GM12873 (cell line): ENCODE data around the gene PSRC1.

Experiments
- TF ChIP-seq, protein P1 (sequence below): IDR thresholded peaks from 2 replicates; pipeline ENCODE4 v1.5.1; 2012; ENCODE audit warnings: low read depth, mild to moderate bottlenecking, moderate library complexity, low read length, control low read depth; ENCODE audit not compliant: insufficient read depth; ENCODE audit errors: missing control alignments

Gene PSRC1

DNA sequence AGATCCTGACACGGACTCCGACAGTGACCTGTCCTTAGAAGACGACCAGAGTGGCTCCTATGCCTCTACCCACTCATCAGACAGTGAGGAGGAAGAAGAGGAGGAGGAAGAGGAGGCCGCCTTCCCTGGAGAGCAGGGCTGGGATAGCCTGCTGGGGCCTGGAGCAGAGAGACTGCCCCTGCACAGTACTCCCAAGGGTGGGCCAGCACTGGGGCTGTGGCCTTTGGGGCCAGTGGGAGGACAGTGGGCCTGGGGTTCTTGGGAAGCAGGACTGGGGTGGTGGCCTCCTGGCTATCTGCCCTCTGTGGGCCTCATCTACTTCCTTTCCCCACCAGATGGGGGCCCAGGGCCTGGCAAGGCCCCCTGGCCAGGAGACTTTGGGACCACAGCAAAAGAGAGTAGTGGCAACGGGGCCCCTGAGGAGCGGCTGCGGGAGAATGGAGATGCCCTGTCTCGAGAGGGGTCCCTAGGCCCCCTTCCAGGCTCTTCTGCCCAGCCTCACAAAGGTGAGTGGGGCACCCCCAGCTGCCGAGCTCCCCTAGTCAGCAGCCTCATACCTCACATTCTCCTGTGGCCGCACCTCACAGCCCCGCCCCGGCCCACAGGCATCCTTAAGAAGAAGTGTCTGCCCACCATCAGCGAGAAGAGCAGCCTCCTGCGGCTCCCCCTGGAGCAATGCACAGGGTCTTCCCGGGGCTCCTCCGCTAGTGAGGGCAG is 10.0 kb downstream of the PSRC1 start:
- TF ChIP-seq, protein P1, sequence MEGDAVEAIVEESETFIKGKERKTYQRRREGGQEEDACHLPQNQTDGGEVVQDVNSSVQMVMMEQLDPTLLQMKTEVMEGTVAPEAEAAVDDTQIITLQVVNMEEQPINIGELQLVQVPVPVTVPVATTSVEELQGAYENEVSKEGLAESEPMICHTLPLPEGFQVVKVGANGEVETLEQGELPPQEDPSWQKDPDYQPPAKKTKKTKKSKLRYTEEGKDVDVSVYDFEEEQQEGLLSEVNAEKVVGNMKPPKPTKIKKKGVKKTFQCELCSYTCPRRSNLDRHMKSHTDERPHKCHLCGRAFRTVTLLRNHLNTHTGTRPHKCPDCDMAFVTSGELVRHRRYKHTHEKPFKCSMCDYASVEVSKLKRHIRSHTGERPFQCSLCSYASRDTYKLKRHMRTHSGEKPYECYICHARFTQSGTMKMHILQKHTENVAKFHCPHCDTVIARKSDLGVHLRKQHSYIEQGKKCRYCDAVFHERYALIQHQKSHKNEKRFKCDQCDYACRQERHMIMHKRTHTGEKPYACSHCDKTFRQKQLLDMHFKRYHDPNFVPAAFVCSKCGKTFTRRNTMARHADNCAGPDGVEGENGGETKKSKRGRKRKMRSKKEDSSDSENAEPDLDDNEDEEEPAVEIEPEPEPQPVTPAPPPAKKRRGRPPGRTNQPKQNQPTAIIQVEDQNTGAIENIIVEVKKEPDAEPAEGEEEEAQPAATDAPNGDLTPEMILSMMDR, result no peak

DNA sequence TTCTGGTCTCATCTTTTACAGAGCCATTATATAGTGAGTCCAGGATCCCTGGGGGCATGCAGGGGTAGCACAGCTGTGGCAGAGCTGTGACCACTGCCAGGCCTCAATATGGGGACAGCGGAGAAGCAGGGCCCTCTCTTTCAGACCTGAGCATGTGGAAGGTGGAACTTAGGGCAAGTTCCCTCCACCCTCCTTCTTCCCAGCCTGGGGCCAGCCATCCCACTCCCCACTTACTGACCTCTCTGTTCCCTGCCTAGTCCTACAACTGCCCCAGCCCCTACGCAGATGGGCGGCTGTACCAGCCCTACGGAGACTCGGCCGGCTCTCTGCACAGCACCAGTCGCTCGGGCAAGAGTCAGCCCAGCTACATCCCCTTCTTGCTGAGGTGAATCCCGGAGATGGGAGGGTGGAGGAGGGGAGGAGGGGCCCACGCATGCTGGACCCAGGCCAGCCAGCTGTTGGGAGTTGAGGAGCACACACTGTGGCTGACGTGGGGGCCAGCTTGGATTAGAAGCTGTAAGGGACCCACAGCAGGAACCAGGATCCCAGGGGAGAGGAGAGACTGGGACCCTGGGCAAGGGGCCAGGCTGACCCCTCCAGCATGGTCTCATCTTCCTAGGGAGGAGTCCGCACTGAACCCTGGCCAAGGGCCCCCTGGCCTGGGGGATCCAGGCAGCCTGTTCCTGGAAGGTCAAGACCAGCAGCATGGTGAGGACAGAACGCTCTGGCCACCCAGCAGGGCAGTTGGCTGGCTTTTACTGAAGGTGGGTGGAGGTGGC is 10.7 kb downstream of the PSRC1 start:
- TF ChIP-seq, protein P1, result no peak

DNA sequence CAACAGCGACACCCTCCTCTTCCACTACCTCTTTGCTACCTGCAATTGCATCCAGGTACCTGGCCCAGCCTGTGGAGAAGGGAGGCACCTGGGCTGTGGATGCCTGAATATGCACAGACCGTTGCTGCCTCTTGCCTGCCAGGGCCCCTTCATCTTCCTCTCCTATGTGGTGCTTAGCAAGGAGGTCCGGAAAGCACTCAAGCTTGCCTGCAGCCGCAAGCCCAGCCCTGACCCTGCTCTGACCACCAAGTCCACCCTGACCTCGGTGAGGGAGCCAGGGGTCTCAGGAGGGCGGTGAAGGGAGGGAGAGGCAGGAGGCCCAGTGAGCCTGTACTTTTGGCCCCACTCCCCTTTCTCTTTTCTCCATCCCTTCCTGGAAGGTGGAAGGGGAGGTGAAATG is 11.5 kb downstream of the PSRC1 start:
- TF ChIP-seq, protein P1, result no peak

DNA sequence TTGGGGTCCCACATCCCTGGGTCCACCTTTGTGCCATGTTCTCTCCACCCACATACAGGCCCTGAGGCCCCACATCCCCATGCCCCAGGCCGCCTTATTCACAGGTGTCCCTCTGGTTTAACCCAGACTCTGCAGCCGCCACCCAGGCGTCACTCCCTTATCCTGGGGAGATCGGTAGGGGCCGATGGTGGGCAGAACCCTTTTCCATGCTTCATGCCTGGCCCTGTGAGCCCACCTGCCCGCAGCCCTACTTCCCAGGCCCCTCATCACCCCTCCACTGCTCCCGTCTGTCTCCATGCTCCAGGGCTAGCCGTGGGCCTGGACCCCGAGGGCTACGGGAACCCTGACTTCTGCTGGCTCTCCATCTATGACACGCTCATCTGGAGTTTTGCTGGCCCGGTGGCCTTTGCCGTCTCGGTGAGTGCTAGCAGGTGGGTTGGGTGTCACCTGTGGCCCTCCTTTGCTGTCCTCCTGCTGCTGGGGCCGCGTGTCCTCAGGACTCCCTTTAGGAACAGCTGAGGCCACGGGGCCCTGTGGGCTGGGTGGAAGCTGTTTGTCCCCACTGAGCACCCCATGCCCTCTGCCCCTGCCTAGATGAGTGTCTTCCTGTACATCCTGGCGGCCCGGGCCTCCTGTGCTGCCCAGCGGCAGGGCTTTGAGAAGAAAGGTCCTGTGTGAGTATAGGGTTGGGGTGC is 12.2 kb downstream of the PSRC1 start:
- TF ChIP-seq, protein P1, result no peak

DNA sequence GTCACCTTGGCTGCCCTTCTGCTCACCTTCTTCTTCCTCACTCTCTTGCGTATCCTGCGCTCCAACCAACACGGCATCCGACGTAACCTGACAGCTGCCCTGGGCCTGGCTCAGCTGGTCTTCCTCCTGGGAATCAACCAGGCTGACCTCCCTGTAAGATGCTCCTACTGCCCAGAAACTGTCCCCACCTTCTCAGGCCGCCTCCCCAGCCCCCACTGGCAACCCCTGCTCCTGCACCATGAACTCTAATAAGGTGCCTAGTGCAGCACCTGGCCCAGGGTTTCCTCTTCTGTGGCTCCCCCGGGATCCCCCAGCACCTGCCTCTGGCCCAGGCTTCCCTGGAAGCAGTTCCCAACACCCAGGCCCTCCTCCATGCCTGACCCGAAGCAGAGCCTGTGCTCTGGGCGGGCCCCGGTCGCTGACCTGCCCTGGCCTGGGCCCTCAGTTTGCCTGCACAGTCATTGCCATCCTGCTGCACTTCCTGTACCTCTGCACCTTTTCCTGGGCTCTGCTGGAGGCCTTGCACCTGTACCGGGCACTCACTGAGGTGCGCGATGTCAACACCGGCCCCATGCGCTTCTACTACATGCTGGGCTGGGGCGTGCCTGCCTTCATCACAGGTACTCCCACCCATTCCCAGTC is 12.8 kb downstream of the PSRC1 start:
- TF ChIP-seq, protein P1, result no peak

DNA sequence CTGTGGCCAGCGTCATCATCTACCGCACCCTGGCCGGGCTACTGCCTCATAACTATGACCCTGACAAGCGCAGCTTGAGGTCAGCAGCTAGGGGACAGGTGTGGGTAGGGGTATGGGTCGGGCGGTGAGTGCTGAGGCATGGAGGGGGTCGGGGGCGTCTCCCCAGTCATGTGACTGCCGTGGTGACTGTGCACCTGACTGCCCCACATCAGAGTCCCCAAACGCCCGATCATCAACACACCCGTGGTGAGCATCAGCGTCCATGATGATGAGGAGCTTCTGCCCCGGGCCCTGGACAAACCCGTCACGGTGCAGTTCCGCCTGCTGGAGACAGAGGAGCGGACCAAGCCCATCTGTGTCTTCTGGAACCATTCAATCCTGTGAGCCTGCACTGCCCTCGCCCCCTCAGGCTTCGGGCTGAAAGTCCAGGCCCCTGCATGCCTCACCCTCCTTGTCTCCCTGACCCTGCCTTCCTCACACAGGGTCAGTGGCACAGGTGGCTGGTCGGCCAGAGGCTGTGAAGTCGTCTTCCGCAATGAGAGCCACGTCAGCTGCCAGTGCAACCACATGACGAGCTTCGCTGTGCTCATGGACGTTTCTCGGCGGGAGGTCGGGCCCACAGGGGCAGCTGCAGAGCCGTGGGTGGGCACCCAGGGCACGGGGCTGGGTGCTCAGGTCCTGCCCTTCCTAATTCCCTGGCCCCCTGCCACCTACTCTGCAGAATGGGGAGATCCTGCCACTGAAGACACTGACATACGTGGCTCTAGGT is 13.5 kb downstream of the PSRC1 start:
- TF ChIP-seq, protein P1, result no peak
